Activated naive CD8-positive, alpha-beta T cell treated with anti-CD3 and anti-CD28 coated beads, Interleukin-2, amount 10 ng/mL, durations not matched to agents 7 days and 5 days (primary cell): ENCODE measurements around the gene TRMT112. TPM values are rescaled to one million over a fixed set of nuclear protein-coding genes. Genes with fewer than 3 reads are reported as not detected.

Source experiments
- ATAC-seq: fragments of 150-1000 bp; cut with Tn5 transposase; one replicate; pipeline ENCODE4 v1.10.0; 2021; ENCODE audit warnings: low read depth, moderate library complexity
- POLR2A ChIA-PET: fragments of 350-600 bp; sonication (Branson Sonifier 250); formaldehyde crosslinking; loops from one replicate; lab custom pipeline; 2021; ENCODE audit warnings: antibody characterized with exemption; lab: Charles Lee
- DNase-seq: peaks from one replicate; pipeline ENCODE4 v3.0.0; 2021
- H3K27ac Mint-ChIP-seq: one replicate; pipeline ENCODE4 v1.8.0; 2022; ENCODE audit warnings: mild to moderate bottlenecking, mixed read lengths
- H3K27me3 Mint-ChIP-seq: one replicate; pipeline ENCODE4 v1.8.0; 2022; ENCODE audit warnings: mild to moderate bottlenecking, moderate library complexity, mixed read lengths
- H3K36me3 Mint-ChIP-seq: one replicate; pipeline ENCODE4 v1.8.0; 2021; ENCODE audit warnings: mild to moderate bottlenecking, mixed read lengths
- H3K4me1 Mint-ChIP-seq: one replicate; pipeline ENCODE4 v1.8.0; 2021; ENCODE audit warnings: mixed read lengths
- H3K4me3 Mint-ChIP-seq: one replicate; pipeline ENCODE4 v1.8.0; 2022; ENCODE audit warnings: mild to moderate bottlenecking, moderate library complexity, mixed read lengths
- H3K9me3 Mint-ChIP-seq: one replicate; pipeline ENCODE4 v1.8.0; 2021; ENCODE audit warnings: mixed read lengths
- microRNA-seq: library from miRNA; unstranded; fragments of <30 nt; microRNA quantifications from one replicate; pipeline ENCODE4 v1.2.0, GENCODE V29; 2022
- total RNA-seq, 2 experiments: library from RNA; stranded (reverse); gene quantifications; one replicate each; pipeline ENCODE4 v1.2.3, GENCODE V29; 2021

TRMT112 gene
- total RNA-seq, 2 experiments from 2014 or later = 140 to 151 TPM

DNA sequence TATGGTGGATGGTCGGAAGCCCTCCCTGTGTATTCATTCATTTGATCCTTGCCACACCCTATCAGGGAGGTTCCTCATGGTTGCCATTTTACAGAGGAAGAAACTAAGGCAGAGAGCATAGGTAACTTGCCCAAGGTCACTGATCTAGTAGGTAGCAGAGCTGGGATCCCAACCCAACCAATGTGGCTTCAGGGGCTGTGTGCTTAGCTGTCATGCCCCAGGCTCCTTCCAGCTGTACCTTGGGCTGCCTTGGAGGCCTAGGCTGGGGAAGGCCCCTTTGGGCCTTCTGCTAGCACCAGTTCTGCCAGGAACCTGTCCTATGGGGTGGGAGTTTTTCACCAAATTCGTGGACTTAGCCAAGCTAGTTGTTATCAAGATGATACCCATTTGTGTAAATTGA, 41.5 kb downstream of the TRMT112 start:
- ATAC-seq = no peak
- Mint-ChIP-seq H3K27me3 (no peaks in the 10 kb centered on the region), H3K9me3 (no peaks in the 10 kb centered on the region), H3K4me1 (peaks cover 4% of the 10 kb centered on the region), H3K4me3 (no peak overlapping the region), H3K36me3 (peaks cover 4% of the 10 kb centered on the region), H3K27ac (no peak overlapping the region)
- DNase-seq = no peak
- POLR2A ChIA-PET = interaction anchor here (1.3 to 2.1 kb wide), 2 partner anchors 9 to 15 kb away, joined by 3 to 7 read pairs; partner anchors contain the start of gene BAD

DNA sequence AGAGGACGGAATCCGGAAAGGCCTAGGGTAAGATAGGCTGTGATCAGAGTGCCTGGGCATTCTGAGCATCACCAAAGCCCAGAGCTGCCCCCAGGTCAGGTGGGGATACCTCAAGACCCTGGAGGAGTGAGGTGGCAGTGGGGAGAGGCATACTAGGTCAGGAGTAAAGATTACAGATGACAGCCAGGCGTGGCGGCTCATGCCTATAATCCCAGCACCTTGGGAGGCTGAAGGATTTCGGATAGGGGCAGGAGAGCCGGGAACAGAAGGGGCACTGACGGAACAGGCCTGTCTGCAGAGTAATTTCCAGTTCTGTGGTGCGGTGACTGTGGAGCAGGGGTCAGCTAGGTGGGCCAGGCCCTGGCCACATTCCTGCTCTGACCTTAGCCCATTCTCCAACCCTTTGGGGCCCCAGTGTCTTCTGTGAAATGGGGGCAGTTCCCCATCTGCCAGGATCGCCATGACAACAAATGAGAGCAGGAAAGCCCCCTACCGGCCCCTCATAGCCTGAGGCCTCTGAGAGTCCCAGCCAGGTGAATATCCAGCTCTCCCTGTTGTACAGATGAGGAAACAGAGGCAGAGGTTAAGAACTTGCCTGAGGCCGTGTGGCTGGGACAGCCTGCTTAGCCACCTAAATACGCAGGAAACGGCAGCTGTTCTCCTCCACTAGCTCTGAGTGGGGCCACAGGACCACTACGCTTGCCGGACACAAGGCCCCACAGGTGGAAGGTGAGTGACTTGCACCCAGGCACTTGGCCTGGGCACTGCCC, 42.1 kb downstream of the TRMT112 start:
- Mint-ChIP-seq H3K36me3 (peaks cover 4% of the 10 kb centered on the region), H3K9me3 (no peaks in the 10 kb centered on the region), H3K27me3 (no peaks in the 10 kb centered on the region), H3K27ac (no peak overlapping the region), H3K4me3 (no peak overlapping the region), H3K4me1 (peaks cover 8% of the 10 kb centered on the region)
- ATAC-seq (no peak), DNase-seq (no peak)
- POLR2A ChIA-PET = interaction anchor here (1.3 to 2.1 kb wide), 2 partner anchors 9 to 15 kb away, joined by 3 to 7 read pairs; partner anchors contain the start of gene BAD

DNA sequence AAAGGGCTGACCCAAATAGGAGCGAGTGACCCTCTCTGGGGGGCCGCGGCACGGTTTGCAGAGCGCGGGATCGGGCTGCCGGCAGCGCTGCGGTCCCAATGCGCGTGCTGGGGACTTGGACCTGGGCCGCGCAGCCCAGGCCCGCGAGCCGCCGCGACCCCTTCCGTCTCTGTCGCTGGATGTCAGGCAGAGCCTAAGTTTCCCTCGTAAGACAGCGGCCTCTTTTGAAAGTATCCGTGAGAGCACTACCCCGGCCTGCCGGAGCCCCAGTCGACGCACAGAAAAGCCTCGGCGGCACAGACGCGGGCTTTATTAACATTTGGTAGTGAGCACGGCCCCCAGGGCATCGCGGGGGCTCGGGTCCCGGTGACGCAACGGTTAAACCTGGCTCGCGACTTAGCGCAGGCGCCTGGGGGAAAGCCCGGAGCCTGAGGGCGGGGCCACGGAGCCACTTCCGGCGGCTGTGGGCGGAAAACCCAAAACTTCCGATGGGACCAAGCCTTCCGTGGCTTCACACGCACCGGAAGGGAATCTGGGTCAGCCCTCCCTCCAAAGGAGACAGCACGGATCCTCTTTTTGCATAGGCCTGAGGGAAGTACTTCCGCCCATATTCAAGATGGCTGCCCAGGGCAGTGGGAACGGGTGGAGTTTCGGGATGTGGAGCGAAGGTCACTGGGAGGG, 47.7 kb downstream of the TRMT112 start:
- Mint-ChIP-seq H3K36me3 (peaks cover 6% of the 10 kb centered on the region), H3K9me3 (no peaks in the 10 kb centered on the region), H3K4me1 (peaks cover 23% of the 10 kb centered on the region), H3K27me3 (no peaks in the 10 kb centered on the region), H3K27ac (peak overlapping the region; percentile 96), H3K4me3 (peak overlapping the region; percentile 96)
- peak; percentile 69 for ATAC-seq
- POLR2A ChIA-PET = interaction anchor here (1.0 to 6.0 kb wide), 16 partner anchors 9 to 83 kb away, joined by 3 to 94 read pairs (median 13); partner anchors contain the start of genes BAD, ESRRA, FERMT3 and FKBP2
- peak; percentile 99 for DNase-seq

DNA sequence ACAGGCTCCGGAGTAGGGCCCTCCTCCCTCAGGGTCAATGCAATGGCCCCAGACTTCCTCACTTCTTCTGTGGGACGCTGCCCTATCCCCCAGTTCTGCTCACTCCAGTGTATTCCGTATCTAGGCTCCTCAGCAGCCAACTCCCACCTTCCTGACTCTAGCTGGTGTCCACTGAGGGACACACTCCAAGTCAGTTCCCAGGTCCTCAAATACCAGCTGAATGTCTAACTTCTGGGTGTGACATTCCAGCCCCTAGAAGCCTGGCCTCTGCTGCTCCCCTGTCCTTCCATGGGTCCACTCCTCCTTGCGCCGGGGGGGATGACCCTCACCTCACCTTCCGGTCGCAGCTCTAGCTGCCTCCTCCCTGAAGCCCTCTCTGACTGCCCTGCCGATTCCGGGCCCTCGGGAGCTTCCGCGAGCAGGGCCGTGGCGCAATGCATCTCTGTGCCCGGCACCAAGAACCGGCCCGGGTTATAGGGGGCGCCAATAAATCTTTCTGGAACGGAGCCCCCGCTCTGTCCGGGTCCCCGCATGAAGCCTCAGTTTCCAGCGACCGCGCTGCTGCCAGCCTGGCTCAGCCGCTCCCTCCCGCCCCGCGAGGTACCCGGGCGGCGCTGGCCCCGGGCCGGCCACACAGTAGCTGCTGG, 48.3 kb downstream of the TRMT112 start:
- Mint-ChIP-seq H3K4me3 (peak overlapping the region; percentile 96), H3K27ac (peak overlapping the region; percentile 96), H3K27me3 (no peaks in the 10 kb centered on the region), H3K9me3 (no peaks in the 10 kb centered on the region), H3K4me1 (peaks cover 23% of the 10 kb centered on the region), H3K36me3 (peaks cover 6% of the 10 kb centered on the region)
- POLR2A ChIA-PET = interaction anchor here (0.6 to 6.0 kb wide), 15 partner anchors 8 to 86 kb away, joined by 3 to 94 read pairs (median 13); partner anchors contain the start of genes BAD, ESRRA, FERMT3 and FKBP2
- peak; percentile 74 for DNase-seq
- ATAC-seq = peak; percentile 23

DNA sequence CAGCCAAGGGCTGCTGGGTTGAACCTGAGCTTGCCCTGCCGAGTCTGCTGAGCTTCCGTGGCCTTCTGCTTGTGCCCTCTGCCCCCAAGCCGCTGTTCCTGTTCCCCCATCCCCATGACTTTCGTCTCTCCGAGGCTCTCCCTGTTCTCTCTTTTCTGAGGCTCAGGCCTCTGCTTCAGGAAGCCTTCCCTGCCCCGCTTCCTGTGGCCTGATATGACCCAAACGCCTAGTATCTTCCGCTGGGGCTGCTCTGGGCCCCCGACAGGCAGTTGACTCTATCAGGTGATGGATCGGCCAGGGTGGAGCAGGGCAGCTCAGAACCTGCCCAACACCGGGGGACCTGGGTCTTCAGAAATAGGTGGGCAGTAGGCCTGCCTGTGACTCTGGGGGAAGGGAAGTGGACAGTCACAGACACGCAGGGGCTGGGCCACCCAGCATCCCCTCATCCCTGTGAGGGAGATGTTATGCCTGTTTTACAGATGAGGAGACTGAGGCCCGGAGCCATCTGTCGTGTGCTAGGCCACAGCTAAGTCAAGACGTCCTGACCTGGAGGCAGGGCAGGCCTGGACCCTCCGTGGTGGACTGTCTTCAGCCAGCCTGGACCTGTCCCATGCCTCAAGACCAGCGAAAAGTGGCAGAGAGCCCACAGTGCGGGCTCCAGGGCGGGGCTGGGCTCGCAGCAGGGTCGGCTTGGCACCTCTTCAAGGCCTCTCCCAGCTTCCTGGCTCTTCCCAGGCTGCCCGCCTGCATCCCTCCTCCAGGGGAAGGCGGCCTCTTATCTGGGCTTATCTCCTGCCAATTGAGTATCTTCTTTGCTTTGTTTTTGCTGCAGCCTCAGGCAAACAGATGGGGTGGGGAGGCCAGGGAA, 49.1 kb downstream of the TRMT112 start:
- peaks cover 6% of the 10 kb centered on the region for H3K36me3 Mint-ChIP-seq
- no peaks in the 10 kb centered on the region for H3K9me3 Mint-ChIP-seq
- POLR2A ChIA-PET = interaction anchor here (0.6 to 6.0 kb wide), 15 partner anchors 10 to 86 kb away, joined by 3 to 94 read pairs (median 13); partner anchors contain the start of genes BAD, ESRRA, FERMT3 and FKBP2
- DNase-seq (no peak), ATAC-seq (no peak)
- H3K27ac Mint-ChIP-seq = peak overlapping the region; percentile 96
- H3K4me1 Mint-ChIP-seq = peaks cover 23% of the 10 kb centered on the region
- no peaks in the 10 kb centered on the region for H3K27me3 Mint-ChIP-seq
- peak overlapping the region; percentile 96 for H3K4me3 Mint-ChIP-seq

DNA sequence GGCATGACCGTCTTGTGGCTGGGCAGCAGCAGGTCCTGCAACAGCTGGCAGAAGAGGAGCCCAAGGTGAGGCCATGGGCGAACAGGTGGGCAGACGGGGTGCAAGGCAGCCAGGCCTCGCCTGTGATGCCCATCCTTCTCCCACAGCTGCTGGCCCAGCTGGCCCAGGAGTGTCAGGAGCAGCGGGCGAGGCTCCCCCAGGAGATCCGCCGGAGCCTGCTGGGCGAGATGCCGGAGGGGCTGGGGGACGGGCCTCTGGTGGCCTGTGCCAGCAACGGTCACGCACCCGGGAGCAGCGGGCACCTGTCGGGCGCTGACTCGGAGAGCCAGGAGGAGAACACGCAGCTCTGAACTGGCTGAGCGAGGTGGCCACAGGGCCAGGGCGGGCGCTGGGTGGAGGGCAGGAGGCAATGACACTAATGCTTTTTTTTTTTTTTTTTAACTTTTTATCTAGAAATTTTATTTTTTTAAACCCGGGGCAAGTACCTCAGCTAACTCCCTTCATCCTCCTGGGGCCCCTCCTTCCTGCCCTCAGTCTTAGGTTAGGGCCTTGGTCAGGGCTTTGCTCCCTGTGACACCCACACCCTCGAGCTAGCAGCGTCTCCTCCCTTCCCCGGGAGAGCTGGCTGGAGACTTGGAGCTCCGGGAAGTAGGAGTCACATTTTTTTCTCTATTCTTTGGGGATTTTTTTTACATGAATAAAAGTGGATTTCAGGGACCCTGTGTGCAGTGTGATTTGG, 50.0 kb downstream of the TRMT112 start:
- DNase-seq (no peak), ATAC-seq (no peak)
- H3K9me3 Mint-ChIP-seq = no peaks in the 10 kb centered on the region
- peak overlapping the region; percentile 96 for H3K4me3 Mint-ChIP-seq
- H3K27me3 Mint-ChIP-seq = no peaks in the 10 kb centered on the region
- peaks cover 8% of the 10 kb centered on the region for H3K36me3 Mint-ChIP-seq
- H3K4me1 Mint-ChIP-seq = peaks cover 25% of the 10 kb centered on the region
- H3K27ac Mint-ChIP-seq = peak overlapping the region; percentile 96
- POLR2A ChIA-PET = interaction anchor here (1.0 to 6.0 kb wide), 6 partner anchors 12 to 61 kb away, joined by 3 to 94 read pairs (median 48); partner anchors contain the start of genes BAD, FERMT3, GPR137 and PLCB3

Small RNAs within 50 kb of the gene (microRNA-seq; reads per million reads assigned to microRNA genes)
- not detected for gene MIR7155

Other genes with a start within 250 kb of the TRMT112 start
- gene MACROD1, start 151.4 kb downstream of the TRMT112 start, total RNA-seq = 10 to 100 TPM; 13.5 to 16.1 TPM
- gene STIP1, start 131.4 kb downstream of the TRMT112 start, total RNA-seq = 100 to 1,000 TPM; 218 to 219 TPM
- 100 to 1,000 TPM; 219 to 231 TPM for gene FERMT3, start 110.8 kb downstream of the TRMT112 start, total RNA-seq
- gene TRPT1, start 91.4 kb downstream of the TRMT112 start, total RNA-seq = 10 to 100 TPM; 45.0 to 47.8 TPM
- 100 to 1,000 TPM; 102 to 103 TPM for gene NUDT22, start 91.3 kb downstream of the TRMT112 start, total RNA-seq
- gene DNAJC4, start 87.0 kb downstream of the TRMT112 start, total RNA-seq = 10 to 100 TPM; 59.6 to 60.3 TPM
- gene VEGFB, start 83.0 kb downstream of the TRMT112 start, total RNA-seq = 10 to 100 TPM; 93.4 to 98.8 TPM
- gene FKBP2, start 76.5 kb downstream of the TRMT112 start, total RNA-seq = 10 to 100 TPM; 27.7 to 28.1 TPM
- gene PPP1R14B, start 70.6 kb downstream of the TRMT112 start, total RNA-seq = 100 to 1,000 TPM; 122 to 124 TPM
- 10 to 100 TPM; 18.6 to 18.9 TPM for gene PLCB3, start 66.0 kb downstream of the TRMT112 start, total RNA-seq
- 10 to 100 TPM; 32.9 to 35.8 TPM for gene BAD, start 32.9 kb downstream of the TRMT112 start, total RNA-seq
- 10 to 100 TPM; 31.3 to 32.7 TPM for gene GPR137, start 31.7 kb downstream of the TRMT112 start, total RNA-seq
- not detected for gene KCNK4, start 26.3 kb downstream of the TRMT112 start, total RNA-seq
- not detected for gene CATSPERZ, start 17.2 kb downstream of the TRMT112 start, total RNA-seq
- gene ESRRA, start 12.0 kb downstream of the TRMT112 start, total RNA-seq = 10 to 100 TPM; 33.9 to 35.1 TPM
- gene PRDX5, start 562 bp upstream of the TRMT112 start, total RNA-seq = 10 to 100 TPM; 85.1 to 91.2 TPM
- 100 to 1,000 TPM; 132 to 142 TPM for gene CCDC88B, start 22.6 kb upstream of the TRMT112 start, total RNA-seq
- 10 to 100 TPM; 32.4 to 33.9 TPM for gene RPS6KA4, start 41.6 kb upstream of the TRMT112 start, total RNA-seq
- gene SLC22A11, start 238.4 kb upstream of the TRMT112 start, total RNA-seq = not detected